AG10803 (cell line): Measurements from ENCODE around the gene PAX8.

Source experiments
- DNase-seq: peaks from one replicate; pipeline ENCODE4 v3.0.0; 2010; ENCODE audit warnings: low read depth
- H3K4me3 ChIP-seq: 2 replicates; pipeline ENCODE4 v1.5.1; 2011; ENCODE audit warnings: mild to moderate bottlenecking, low read length, control low read depth
- CTCF ChIP-seq: conservative IDR thresholded peaks from 2 replicates; pipeline ENCODE4 v1.5.1; 2011; ENCODE audit warnings: mild to moderate bottlenecking, low read length, control low read depth, inconsistent platforms

Gene PAX8

GRCh38 chr2:113276216-113276760, 2.4 kb downstream of the PAX8 start:
- TF ChIP-seq CTCF: no peak
- no peak for DNase-seq
- H3K4me3 ChIP-seq: no peak overlapping the region

GRCh38 chr2:113275556-113276215, 3.0 kb downstream of the PAX8 start:
- DNase-seq: no peak
- no peak overlapping the region for H3K4me3 ChIP-seq
- no peak for TF ChIP-seq CTCF

GRCh38 chr2:113274432-113274831, 4.3 kb downstream of the PAX8 start:
- no peak for DNase-seq
- no peak for TF ChIP-seq CTCF
- H3K4me3 ChIP-seq: no peak overlapping the region

DNA sequence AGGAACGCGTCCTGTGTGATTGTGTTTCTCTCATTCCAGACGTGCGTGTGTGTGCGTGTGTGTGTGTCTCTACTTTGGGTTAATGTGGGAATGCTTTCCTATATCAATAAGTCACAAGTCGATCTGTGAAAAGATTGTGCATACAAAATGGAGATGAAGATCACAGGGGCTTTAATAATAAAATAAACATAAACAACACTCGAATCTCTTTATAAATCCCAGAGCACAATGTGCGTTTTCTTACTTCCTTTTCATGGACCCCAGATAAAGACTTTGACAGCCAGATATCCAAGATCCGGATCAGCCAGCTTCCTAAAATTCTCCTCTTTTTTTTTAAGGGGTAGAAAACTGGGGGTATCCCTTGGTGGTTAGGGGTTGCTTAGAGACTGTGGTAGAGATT, 4.7 kb downstream of the PAX8 start:
- no peak for TF ChIP-seq CTCF
- H3K4me3 ChIP-seq: no peak overlapping the region
- no peak for DNase-seq

- DNase-seq: peak; percentile 18
- H3K4me3 ChIP-seq: no peak overlapping the region
- peak; percentile 28; the same call in 1 of the 2 replicates for TF ChIP-seq CTCF
Observed at GRCh38 chr2:113273027-113273551, 5.6 kb downstream of the PAX8 start.

DNA sequence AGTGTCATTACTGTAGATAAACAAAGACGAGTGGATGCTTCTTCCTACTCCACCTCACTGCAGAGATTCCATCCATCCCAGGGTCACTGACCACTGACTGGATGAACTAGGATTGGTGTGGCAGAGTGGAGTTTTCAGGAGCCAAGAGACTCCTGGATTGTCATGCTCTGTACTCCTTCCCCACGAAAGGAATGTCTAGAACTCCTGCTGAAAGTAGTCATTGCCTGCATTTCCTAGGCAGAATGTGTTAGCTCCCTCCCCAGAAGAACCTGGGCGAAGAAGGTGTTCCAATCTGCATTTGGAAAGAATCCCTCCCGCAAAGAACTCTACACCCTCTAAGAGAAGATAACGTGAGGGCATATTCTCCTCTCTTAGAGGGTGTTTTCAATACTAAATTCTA, 6.2 kb downstream of the PAX8 start:
- H3K4me3 ChIP-seq: no peak overlapping the region
- no peak for DNase-seq
- TF ChIP-seq CTCF: no peak
